NCI-H2081 (cell line): ENCODE measurements around the gene ABR.
"Not testable (repeated sequence)": the region's sequence is repeated elsewhere in the genome, so short reads cannot be mapped to it uniquely, and the experiment has no call there.

Experiments used
- DNase-seq, 2 experiments: peaks; one replicate each; lab custom pipeline; 2025; lab: John Stamatoyannopoulos, UW

The ABR gene

GRCh38 chr17:1147664-1148063 lies 32.1 kb downstream of the ABR start:
- DNase-seq = peak; percentile 63 to 68

GRCh38 chr17:1146561-1147265 lies 33.1 kb downstream of the ABR start:
- DNase-seq = no peak

GRCh38 chr17:1145311-1145986 lies 34.3 kb downstream of the ABR start:
- no peak for DNase-seq

DNA sequence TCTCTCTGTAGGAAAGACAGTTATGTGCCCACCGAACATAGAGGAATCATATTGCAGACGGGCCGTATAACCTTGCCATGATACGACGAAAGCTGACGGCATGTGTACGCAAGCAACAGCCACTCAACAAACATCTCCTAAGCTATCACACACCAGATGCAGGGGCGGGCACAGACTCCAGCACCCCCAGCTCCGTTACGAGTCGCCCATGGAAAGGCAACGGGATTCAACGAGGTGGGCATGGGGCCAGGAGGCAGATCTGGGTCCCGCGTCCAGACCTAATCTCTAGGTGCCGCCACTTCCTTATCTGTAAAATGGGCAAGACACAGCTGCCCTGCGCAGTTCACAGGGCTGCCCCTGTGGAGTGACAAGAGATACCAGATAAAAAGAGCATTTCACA lies 35.6 kb downstream of the ABR start:
- DNase-seq = no peak

GRCh38 chr17:1143573-1143972 lies 36.2 kb downstream of the ABR start:
- DNase-seq = no peak

- no peak for DNase-seq
These were observed 37.2 kb downstream of the ABR start for GRCh38 chr17:1142561-1142971.

- DNase-seq = no peak
These were observed 42.3 kb downstream of the ABR start for GRCh38 chr17:1137465-1137894.

DNA sequence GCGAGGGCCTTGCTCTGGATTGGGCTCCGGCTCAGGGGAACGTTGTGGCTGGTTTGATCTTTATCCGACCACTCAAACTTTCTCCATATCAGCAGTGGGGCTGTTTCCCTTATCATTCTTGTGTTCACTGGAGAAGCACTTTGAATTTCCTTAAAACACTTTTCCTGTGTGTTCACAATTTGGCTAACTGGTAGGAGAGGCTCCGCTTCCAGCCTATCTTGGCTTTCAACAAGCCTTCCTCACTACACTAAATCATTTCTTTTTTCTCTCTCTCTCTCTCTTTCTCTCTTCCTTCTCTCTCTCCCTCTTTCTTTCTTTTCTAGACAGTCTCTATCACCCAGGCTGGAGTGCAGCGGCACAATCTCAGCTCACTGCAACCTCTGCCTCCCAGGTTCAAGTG lies 43.0 kb downstream of the ABR start:
- no peak for DNase-seq

DNA sequence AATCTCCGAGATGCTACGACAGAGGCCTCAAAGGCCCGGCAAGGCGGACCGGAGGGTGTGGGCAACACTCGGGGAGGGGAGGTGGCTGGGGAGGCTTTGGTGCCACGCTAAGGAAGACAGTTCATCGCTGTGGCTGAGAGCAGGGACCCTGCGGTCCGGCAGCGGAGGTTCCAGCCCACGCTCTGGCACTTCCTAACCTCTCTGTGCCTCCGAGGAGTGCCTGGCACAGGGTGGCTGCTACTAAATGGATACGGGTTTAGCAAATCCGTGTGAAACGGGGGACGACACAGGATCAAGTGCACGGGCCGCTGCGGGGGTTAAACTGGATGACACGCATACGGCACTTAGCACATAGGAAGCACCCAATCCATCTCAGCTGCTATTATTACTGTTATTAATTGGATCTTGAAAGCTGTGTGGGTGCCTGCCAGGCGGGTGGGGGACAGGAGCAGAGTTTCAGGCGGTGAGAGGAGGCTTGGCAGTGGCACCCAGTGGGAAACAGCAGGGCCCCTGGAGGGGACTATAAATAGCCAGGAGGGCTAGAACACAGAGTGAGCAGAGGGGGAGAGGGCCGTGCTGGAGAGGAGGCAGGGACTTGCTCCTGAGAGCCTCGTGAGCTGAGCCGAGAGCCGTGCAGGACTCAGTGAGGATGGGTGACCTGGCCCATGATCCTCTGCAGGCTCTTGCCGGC lies 45.0 kb downstream of the ABR start:
- no peak for DNase-seq

DNA sequence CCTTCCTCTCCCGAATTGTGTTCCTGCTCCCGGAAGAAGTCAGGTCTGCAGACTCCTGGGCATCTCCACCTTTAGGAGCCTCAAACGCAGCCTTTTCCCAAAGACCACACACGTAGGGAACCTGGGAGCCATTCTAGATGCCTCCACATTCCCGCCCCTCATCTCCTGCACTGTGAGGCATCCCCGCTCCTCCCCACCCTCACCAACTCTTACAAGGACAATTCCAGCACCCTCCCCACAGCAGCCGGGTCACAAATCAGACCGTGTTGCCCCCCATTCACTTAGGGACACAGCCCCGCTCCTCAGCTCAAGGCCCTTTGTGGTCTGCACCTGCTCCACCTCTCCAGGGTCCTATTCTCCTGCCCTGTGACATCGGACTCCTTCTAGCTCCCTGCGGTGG lies 49.6 kb downstream of the ABR start:
- DNase-seq = no peak

GRCh38 chr17:1128463-1128862 lies 51.3 kb downstream of the ABR start:
- DNase-seq = not testable (repeated sequence)

GRCh38 chr17:1126801-1127550 lies 52.8 kb downstream of the ABR start:
- no peak for DNase-seq

DNA sequence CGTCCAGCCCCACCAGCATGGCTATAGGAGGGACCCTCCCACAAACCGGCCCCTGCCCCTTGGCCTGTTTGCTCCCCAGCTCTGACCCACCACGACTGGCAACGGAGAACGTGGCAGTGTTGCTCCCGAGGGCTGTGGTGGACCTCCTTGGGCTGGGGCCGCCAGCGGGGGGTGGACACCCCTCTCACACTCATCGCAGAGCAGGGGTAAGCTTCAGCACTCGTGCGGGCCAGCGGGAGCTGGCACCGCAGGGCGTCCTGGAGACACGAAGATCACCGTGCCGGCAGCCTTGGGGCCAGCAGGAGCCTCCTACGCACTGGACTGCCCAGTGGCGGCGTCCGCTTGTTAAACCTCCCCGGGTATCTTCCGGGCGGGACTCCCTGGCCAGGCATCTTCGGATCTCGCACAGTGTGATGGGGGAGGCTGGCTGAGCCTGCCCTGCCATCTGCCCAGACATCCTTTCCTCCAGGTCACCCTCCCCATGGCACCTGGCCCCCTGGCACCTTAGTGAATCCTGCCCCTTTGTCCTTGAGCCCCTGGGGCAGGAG lies 53.5 kb downstream of the ABR start:
- no peak for DNase-seq

- no peak for DNase-seq
These were observed 54.0 kb downstream of the ABR start for GRCh38 chr17:1125788-1126145.

DNA sequence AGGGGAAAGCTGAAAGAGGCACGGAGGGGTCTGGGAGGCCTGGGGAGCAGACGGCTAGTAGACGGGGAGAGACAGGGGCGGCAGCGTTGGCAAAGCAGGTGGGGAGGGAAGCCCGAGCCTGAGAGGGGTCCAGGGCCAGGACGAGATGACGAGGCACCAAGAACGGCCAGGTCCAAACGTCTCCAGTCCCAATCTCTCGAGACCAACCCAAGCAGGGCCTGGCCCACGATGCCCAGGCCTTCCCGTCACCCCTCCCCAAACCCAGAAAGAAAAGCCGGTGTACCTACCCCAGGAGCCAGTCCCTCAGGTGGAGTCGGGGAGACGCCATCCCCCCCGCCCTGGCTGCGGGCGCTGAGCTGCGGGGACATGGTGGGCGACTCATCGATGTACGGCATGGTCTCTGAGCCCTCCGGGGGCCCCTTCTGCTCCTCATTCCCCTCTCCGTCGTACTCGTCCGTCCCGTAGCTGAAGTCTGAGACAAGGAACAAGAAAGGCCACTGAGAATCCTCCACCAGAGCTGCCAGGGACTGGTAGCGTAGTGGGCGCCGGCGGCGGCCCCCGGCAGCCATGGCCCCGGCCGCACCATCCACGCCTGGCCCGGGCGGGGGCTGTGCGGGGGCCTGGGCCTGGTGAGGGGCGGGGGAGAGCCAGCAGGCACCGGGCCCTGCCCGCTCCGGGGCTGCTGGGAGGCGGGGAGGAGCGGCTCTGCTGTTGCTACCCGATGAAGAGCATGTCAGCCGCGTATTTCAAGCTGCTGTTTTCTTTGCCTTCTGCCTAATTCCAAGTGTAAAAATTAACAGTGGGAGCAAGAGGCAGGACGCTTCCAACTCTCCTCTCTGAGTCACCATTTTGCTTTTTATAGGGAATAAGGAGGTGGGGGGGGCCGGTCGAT lies 54.6 kb downstream of the ABR start:
- DNase-seq = no peak

- peak in 1 of 2 experiments; percentile 38 for DNase-seq
These were observed 55.7 kb downstream of the ABR start for GRCh38 chr17:1123921-1124715.

- no peak for DNase-seq
These were observed 56.4 kb downstream of the ABR start for GRCh38 chr17:1123393-1123831.

DNA sequence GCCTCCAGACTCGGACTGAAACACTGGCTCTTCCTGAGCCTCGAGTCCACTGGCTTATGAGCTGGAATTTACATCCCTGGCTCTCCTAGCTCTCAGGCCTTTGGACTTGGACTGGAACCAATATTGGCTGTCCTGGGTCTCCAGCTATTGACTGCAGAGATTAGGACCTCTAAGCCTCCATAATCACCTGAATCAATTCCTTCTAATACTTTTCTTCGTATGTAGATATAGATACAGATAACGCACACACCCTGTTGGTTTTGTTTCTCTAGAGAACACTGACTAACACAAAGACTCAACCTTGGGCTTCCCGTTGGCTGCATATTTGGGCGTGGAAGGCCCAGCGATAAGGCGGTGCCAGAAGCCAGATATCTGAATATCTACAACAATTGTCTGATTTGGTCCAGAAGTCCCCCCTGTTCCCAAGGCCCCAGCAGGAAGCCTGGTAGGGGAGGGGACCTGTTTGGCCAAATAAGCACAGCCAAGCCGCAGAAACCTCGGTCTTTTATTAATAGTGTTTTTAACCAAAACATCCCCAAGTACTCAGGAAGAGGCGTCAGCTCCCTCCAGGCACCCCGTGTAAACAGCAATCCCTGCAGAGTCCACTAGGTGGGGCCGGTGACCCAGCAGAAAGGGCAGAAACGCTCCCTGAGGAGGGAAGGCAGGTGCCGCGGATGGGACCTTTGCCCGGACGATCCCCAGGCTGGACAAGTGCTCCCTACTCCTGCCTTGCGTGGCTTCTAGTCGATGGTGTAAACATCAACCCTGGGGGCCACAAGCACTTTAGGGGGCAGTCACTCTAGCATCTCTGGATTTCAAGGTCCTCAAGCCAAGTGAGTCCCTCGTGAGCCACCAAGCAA lies 57.0 kb downstream of the ABR start:
- peak in 1 of 2 experiments; percentile 44 for DNase-seq

DNA sequence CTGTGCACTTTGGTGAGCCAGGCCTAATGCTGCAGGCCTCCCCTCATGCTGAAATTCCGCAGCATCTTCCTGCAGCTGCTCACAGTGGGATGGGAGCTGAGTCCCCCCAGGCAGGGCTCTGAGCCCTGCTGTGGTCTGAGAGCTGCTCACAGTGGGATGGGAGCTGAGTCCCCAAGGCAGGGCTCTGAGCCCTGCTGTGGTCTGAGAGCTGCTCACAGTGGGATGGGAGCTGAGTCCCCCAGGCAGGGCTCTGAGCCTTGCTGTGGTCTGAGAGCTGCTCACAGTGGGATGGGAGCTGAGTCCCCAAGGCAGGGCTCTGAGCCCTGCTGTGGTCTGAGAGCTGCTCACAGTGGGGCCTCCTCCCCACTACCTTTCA lies 58.4 kb downstream of the ABR start:
- not testable (repeated sequence) for DNase-seq
